ENCODE data around the gene LRRC10.
"Not testable (repeated sequence)": the region's sequence is repeated elsewhere in the genome, so short reads cannot be mapped to it uniquely, and the experiment has no call there.

LRRC10 gene

GRCh38 chr12:69619050-69619449, 8.3 kb upstream of the LRRC10 start:
- DNase-seq (ENCODE audit: low spot score) = no peak

GRCh38 chr12:69616025-69616424, 5.3 kb upstream of the LRRC10 start:
- DNase-seq (ENCODE audit: low spot score) = peak; percentile 11

GRCh38 chr12:69613351-69613750, 2.6 kb upstream of the LRRC10 start:
- DNase-seq (ENCODE audit: low spot score) = no peak

- DNase-seq (ENCODE audit: low spot score) = no peak
These were observed 581 bp downstream of the LRRC10 start for GRCh38 chr12:69610126-69610525.

GRCh38 chr12:69608114-69608513, 2.6 kb downstream of the LRRC10 start:
- DNase-seq (ENCODE audit: low spot score) = no peak

- not testable (repeated sequence) for DNase-seq (ENCODE audit: low spot score)
These were observed 6.4 kb downstream of the LRRC10 start for GRCh38 chr12:69604275-69604674.

- DNase-seq (ENCODE audit: low spot score) = not testable (repeated sequence)
These were observed 7.2 kb downstream of the LRRC10 start for GRCh38 chr12:69603556-69603955.

GRCh38 chr12:69602954-69603353, 7.8 kb downstream of the LRRC10 start:
- peak; percentile 6 for DNase-seq (ENCODE audit: low spot score)

GRCh38 chr12:69601962-69602685, 8.6 kb downstream of the LRRC10 start:
- DNase-seq (ENCODE audit: low spot score) = no peak

- DNase-seq (ENCODE audit: low spot score) = no peak
These were observed 9.9 kb downstream of the LRRC10 start for GRCh38 chr12:69600804-69601203.

- no peak for DNase-seq (ENCODE audit: low spot score)
These were observed 12.4 kb downstream of the LRRC10 start for GRCh38 chr12:69598174-69598753.

GRCh38 chr12:69595689-69596088, 15.0 kb downstream of the LRRC10 start:
- DNase-seq (ENCODE audit: low spot score) = no peak

- no peak for DNase-seq (ENCODE audit: low spot score)
These were observed 21.6 kb downstream of the LRRC10 start for GRCh38 chr12:69589082-69589481.

- DNase-seq (ENCODE audit: low spot score) = no peak
These were observed 22.2 kb downstream of the LRRC10 start for GRCh38 chr12:69588527-69588926.

- DNase-seq (ENCODE audit: low spot score) = peak; percentile 98
These were observed 25.3 kb downstream of the LRRC10 start, which contains the start of gene CCT2 for GRCh38 chr12:69585189-69586062. CCT2 (plus strand) TSS chr12:69585459; CDS start chr12:69585522, 63 bp downstream.

- DNase-seq (ENCODE audit: low spot score) = no peak
These were observed 27.5 kb downstream of the LRRC10 start for GRCh38 chr12:69583203-69583602.

- no peak for DNase-seq (ENCODE audit: low spot score)
These were observed 30.6 kb downstream of the LRRC10 start for GRCh38 chr12:69580074-69580473.

- no peak for DNase-seq (ENCODE audit: low spot score)
These were observed 31.7 kb downstream of the LRRC10 start for GRCh38 chr12:69579029-69579428.

GRCh38 chr12:69578283-69578682, 32.4 kb downstream of the LRRC10 start:
- DNase-seq (ENCODE audit: low spot score) = no peak

- DNase-seq (ENCODE audit: low spot score) = no peak
These were observed 35.4 kb downstream of the LRRC10 start for GRCh38 chr12:69575346-69575745.

- peak; percentile 60 for DNase-seq (ENCODE audit: low spot score)
These were observed 39.9 kb downstream of the LRRC10 start for GRCh38 chr12:69570545-69571399.

All from Ammon's horn (tissue), 1 donor.